ES-I3 (cell line): ENCODE data around the gene APRT.

Experiments
- H3K36me3 ChIP-seq: 2 replicates; pipeline ENCODE4 v1.6.1; 2013; ENCODE audit warnings: mild to moderate bottlenecking, low read length, control low read depth, moderate library complexity; ENCODE audit not compliant: insufficient read depth
- H3K4me1 ChIP-seq: 2 replicates; pipeline ENCODE4 v1.6.1; 2013; ENCODE audit warnings: mild to moderate bottlenecking, control low read depth, low read length; ENCODE audit not compliant: insufficient read depth
- H3K9ac ChIP-seq: 2 replicates; pipeline ENCODE4 v1.6.1; 2013; ENCODE audit warnings: low read depth, mild to moderate bottlenecking, low read length, moderate library complexity
- H3K9me3 ChIP-seq: 2 replicates; pipeline ENCODE4 v1.6.1; 2013; ENCODE audit warnings: mild to moderate bottlenecking, low read length, moderate library complexity; ENCODE audit not compliant: control insufficient read depth, insufficient read depth

Gene APRT

DNA sequence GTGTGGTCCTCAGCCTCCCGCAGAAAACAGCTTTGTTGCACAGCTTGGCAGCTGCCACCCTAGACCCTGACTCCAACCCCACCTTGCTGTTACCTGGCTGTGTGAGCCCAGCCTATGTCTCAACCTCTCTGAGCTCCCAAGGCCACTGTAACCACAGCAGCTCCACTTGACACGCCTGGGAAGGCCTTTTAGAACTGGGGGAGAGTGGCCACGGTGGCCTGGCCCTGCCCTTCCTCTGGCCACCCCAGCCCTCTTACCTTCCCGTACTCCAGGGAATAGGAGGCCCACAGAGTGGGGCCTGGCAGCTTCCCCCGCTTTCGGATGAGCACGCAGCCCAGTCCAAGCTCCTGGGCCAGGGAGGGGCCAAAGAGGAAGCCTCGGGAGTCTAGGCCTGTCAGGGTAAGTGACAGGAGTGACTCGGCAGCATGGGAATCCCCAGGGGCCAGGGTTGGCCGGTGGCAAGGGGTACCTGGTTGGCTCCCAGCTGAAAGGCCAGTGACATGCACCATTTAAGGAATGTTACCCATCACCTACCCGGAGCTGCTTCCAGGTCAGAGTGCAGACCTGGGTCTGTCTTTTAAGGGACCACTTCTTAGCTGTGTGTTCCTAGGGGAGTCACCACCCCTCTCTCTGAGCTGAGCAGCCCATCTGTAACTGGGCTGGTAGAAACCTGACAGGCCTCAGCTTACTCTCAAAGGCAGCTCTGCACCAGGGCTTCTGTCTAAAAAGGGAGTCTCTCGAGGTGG, 1.4 kb downstream of the APRT start:
- Histone ChIP-seq H3K9ac (peak overlapping the region; percentile 86; the same call in 1 of the 2 replicates), H3K36me3 (peaks cover 7% of the 10 kb centered on the region), H3K4me1 (0 out of 2 replicates have a peak, but pooled peaks cover 7% of the 10 kb centered on the region), H3K9me3 (no peaks in the 10 kb centered on the region)

- Histone ChIP-seq H3K9me3 (no peaks in the 10 kb centered on the region), H3K36me3 (peaks cover 7% of the 10 kb centered on the region), H3K4me1 (peaks cover 7% of the 10 kb centered on the region; the same call in 1 of the 2 replicates), H3K9ac (no peak overlapping the region)
Measured at GRCh38 chr16:88809676-88810165, 2.0 kb downstream of the APRT start.

GRCh38 chr16:88809068-88809675, 2.6 kb downstream of the APRT start:
- Histone ChIP-seq H3K36me3 (peaks cover 7% of the 10 kb centered on the region), H3K9me3 (no peaks in the 10 kb centered on the region), H3K4me1 (peaks cover 7% of the 10 kb centered on the region; the same call in 1 of the 2 replicates), H3K9ac (no peak overlapping the region)

DNA sequence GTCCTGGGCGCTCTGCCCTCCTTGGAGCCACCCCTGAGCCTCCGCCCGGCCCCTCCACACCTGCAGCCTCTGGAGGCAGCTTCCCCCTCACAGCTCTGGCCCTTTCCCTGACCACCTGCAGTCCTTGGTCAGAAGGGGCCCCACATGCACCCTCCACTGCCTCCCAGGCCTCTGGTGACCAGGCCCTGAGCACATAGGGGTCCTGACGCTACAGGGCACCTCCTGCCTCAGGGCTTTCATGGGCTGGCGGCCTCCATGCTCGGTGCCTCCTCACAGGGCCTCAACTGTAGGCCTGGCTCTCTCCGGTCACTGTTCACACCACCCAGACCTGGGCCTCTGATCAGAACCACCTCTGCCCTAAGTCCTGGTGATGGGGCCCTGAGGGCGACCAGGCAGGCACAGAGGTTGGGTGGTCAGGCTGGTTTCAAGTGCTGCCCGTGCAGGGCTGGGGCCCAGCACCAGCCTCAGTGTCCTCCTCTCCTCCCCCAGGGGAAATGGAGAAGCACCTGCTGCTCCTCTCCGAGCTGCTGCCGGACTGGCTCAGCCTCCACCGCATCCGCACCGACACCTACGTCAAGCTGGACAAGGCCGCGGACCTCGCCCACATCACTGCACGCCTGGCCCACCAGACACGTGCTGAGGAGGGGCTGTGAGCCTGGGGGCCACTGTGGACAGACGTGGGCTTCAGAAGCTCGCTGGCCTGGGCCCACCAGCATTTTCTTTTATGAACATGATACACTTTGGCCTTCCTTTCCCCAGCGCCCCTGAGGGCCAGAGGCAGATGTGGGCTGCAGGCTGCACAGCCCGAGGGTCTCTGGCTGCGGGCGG, 3.9 kb downstream of the APRT start:
- H3K9me3 ChIP-seq: no peaks in the 10 kb centered on the region
- peaks cover 7% of the 10 kb centered on the region; the same call in 1 of the 2 replicates for H3K4me1 ChIP-seq
- no peak overlapping the region for H3K9ac ChIP-seq
- peaks cover 7% of the 10 kb centered on the region for H3K36me3 ChIP-seq

DNA sequence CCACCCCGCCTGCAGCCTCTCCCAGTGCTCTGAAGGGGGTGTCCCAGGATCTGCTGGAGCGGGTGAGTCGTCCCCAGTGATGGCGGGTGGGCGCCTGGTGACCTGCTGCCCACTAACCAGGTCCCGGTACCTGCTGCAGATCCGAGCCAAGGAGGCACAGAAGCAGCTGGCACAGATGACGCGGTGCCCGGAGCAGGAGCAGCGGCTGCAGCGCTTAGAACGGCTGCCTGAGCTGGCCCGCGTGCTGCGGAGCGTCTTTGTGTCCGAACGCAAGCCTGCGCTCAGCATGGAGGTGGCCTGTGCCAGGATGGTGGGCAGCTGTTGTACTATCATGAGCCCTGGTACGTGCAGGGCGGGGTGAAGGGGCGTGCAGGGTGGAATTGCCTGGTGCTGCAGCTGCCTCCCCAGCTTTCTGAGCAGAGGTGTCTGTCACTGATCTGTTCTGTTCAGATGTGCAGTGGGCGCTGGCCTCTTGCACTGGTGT, 4.5 kb downstream of the APRT start:
- Histone ChIP-seq H3K4me1 (peaks cover 7% of the 10 kb centered on the region; the same call in 1 of the 2 replicates), H3K36me3 (peaks cover 7% of the 10 kb centered on the region)

DNA sequence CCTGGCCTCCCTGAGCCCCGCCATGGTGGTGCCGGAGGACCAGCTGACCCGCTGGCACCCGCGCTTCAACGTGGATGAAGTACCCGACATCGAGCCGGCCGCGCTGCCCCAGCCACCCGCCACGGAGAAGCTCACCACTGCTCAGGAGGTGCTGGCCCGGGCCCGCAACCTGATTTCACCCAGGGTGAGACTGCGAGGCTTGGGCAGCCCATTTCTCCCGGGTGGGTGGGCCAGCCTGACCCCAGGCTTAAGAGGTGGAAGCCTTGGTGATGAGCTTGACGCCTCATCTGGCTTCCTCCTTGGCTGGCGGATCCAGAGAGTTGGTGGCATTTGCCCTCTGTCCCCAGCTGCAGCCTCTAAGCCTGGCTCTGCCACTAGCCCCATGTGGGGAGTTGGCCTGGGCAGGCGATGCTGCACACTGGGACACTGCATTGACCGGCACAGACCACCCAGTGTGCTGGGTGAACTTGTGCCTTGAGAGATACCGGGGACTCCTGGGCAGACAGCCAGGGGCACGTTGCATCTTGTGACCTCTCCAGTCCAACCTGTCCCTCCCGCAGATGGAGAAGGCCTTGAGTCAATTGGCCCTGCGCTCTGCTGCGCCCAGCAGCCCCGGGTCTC, 5.1 kb downstream of the APRT start:
- Histone ChIP-seq H3K9ac (no peak overlapping the region), H3K4me1 (peaks cover 7% of the 10 kb centered on the region; the same call in 1 of the 2 replicates), H3K36me3 (peaks cover 7% of the 10 kb centered on the region), H3K9me3 (no peaks in the 10 kb centered on the region)

More for the DNA sequence above, 4.5 kb downstream of the APRT start:
- Histone ChIP-seq H3K9me3 (no peaks in the 10 kb centered on the region), H3K9ac (no peak overlapping the region)

DNA sequence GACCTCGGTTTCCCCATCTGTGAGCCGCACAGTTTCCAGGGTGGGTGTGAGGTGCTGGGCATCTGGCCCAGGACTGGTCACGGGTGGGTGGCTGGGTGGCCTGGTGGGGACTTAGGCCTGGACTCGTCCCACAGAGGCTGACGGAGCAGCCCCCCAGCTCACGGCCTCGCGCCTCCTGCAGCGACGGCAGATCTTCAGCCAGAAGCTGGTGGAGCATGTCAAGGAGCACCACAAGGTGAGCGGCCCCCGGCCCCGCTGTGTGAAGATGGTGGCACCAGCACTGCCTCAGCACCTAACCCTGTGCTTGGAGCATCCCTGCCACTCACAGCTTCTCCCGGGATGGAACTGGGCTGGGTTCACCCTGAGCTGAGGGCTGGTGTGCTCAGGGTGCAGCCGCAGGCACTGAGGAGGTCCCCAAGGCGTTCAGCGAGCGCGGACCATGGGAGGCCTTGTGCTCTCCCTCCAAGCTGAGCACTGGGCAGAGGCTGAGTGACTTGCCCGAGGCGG, 5.8 kb downstream of the APRT start:
- Histone ChIP-seq H3K9me3 (no peaks in the 10 kb centered on the region), H3K36me3 (peaks cover 7% of the 10 kb centered on the region), H3K9ac (no peak overlapping the region), H3K4me1 (peaks cover 6% of the 10 kb centered on the region; the same call in 1 of the 2 replicates)

DNA sequence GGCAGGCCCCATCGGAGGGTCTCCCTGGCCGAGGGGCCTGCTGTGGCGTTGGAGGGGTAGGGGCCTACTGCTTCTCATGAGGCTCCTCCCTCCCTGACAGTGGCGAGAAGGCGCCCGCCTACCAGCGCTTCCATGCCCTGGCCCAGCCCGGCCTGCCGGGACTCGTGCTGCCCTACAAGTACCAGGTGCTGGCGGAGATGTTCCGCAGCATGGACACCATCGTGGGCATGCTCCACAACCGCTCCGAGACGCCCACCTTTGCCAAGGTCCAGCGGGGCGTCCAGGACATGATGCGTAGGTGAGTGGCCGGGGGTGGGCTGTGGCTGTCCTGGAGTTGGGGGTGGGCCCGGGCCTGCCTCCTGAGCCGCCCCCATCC, 6.4 kb downstream of the APRT start:
- Histone ChIP-seq H3K9me3 (no peaks in the 10 kb centered on the region), H3K9ac (no peak overlapping the region), H3K36me3 (peaks cover 7% of the 10 kb centered on the region), H3K4me1 (no peaks in the 10 kb centered on the region; the same call in 1 of the 2 replicates)

DNA sequence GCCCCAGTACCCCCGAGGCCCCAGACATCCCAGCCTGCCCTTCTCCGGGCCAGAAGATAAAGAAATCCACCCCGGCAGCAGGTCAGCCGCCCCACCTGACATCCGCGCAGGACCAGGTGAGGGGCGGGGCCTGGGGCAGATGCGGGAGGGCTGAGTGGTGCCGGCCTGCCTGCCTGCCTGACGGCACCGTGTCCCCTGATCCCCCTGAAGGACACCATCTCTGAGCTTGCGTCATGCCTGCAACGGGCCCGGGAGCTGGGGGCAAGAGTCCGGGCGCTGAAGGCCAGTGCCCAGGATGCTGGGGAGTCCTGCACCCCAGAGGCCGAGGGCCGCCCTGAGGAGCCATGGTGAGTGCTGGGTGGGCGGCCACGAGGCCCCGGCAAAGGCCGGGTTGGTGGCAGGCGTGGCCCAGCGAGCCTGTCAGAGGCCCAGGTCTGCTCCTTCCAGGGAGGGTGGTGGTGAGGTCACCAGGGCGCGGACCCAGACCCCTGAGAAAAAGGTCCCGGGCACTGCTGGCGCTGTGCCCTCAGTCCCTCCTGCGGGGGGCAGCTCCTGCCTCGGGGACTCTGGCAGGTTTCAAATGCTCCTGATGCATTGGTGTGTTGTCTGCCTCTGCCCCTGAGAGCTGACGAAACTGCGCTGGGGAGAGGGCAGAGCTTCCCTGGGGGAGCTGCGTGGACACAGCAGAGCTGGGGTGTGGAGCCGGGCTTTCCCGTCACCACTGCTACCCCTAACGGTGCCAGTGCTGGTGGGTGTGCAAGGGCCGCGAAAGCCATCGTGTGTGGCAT, 7.0 kb downstream of the APRT start:
- Histone ChIP-seq H3K36me3 (peaks cover 7% of the 10 kb centered on the region), H3K9me3 (no peaks in the 10 kb centered on the region), H3K4me1 (no peaks in the 10 kb centered on the region; the same call in 1 of the 2 replicates), H3K9ac (peak overlapping the region; percentile 54)

DNA sequence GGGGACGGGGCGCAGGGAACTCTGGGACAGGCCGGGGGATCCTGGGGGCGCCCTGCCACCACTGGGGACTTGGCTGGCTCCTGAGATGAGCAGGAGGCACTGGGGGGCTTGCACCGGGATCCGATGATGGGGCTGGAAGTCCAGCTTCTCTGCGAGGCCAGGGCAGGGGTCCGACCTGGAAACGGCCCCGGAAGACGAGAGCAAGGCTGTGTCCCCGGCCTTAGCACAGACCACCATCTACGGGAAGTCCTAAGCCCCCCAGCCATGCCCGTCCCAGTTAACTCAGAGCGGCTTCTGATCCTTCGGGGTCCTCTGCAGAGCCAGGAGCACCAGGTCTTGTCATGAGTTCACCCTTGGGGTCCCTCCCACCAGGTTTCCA, 7.6 kb downstream of the APRT start:
- peak overlapping the region; percentile 54 for H3K9ac ChIP-seq
- H3K9me3 ChIP-seq: no peaks in the 10 kb centered on the region
- no peaks in the 10 kb centered on the region; the same call in 1 of the 2 replicates for H3K4me1 ChIP-seq
- peaks cover 7% of the 10 kb centered on the region for H3K36me3 ChIP-seq

GRCh38 chr16:88803264-88803987, 8.3 kb downstream of the APRT start, which contains the start of gene CDT1:
TSS of gene CDT1 (plus strand) at chr16:88803789. CDS start at chr16:88803832, 43 bp downstream.
- no peaks in the 10 kb centered on the region; the same call in 1 of the 2 replicates for H3K4me1 ChIP-seq
- H3K9me3 ChIP-seq: no peaks in the 10 kb centered on the region
- H3K36me3 ChIP-seq: peaks cover 7% of the 10 kb centered on the region
- H3K9ac ChIP-seq: peak within 1 kb of the TSS; percentile 87

- Histone ChIP-seq H3K9me3 (no peaks in the 10 kb centered on the region), H3K4me1 (no peaks in the 10 kb centered on the region; the same call in 1 of the 2 replicates), H3K36me3 (no peaks in the 10 kb centered on the region), H3K9ac (no peak overlapping the region)
Measured at GRCh38 chr16:88800277-88800592, 11.5 kb downstream of the APRT start.
